ENCODE results near the gene SLC27A6. TPM values are rescaled to one million over a fixed set of nuclear protein-coding genes. Genes with fewer than 3 reads are reported as not detected.

The SLC27A6 gene
- total RNA-seq, 1 experiment from 2014 or later = 7.9 TPM

DNA sequence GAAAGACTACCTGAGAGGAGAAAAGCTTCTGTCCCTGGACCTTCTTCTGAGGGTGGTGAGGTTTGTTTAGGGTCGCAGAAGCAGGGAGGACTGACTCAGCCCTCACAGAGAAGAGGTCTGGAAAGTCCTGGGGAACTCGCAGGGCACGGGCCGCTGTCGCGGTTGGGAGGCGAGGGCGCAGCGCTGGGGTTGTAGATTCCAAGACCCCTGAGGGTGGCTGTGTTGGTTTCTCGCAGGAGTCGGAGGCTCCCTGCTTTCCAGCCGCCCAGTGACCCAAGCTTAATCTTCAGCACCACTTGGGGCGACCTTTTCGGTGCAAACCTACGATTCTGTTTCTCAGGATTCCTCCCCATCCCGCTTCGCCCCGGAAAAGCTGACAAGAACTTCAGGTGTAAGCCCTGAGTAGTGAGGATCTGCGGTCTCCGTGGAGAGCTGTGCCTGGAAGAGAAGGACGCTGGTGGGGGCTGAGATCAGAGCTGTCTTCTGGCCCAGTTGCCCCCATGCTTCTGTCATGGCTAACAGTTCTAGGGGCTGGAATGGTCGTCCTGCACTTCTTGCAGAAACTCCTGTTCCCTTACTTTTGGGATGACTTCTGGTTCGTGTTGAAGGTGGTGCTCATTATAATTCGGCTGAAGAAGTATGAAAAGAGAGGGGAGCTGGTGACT, 482 bp downstream of the SLC27A6 start:
- ATAC-seq = peak; percentile 21
- RAD21 ChIA-PET (ENCODE audit: low non-redundant PET in 1 of 2, low total read pairs in 2 of 2, uncharacterized antibody in 2 of 2, unreplicated experiment in 2 of 2) = no interaction called here
- BruUV-seq (replicated peaks) = TSS peak; percentile 64

DNA sequence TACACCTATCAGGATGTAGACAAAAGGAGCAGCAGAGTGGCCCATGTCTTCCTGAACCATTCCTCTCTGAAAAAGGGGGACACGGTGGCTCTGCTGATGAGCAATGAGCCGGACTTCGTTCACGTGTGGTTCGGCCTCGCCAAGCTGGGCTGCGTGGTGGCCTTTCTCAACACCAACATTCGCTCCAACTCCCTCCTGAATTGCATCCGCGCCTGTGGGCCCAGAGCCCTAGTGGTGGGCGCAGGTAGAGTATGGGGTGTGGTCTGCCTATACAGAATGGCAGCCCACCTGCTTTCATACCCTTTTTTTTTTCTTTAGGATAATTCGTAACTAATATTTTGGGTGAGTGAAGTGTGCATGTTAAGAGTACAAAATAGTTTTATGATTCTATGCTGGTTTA, 1.1 kb downstream of the SLC27A6 start:
- intact Hi-C loops (cut with micrococcal nuclease) = no loop called here
- no peak overlapping the region for H3K4me2 ChIP-seq (ENCODE audit: low read length)
- ChIA-PET POLR2A (interaction anchor here (2.4 kb wide), 1 partner anchor 128 kb away, joined by 5 read pairs; the partner anchor contains the start of gene ISOC1), RAD21 (ENCODE audit: low non-redundant PET in 1 of 2, low total read pairs in 2 of 2, uncharacterized antibody in 2 of 2, unreplicated experiment in 2 of 2) (no interaction called here), CTCF (no interaction called here)
- no peak for ATAC-seq
- TF ChIP-seq EGR1 (IDR thresholded peaks at IDR 0.05; ENCODE audit: low read depth) (no peak), CTCF (IDR thresholded peaks at IDR 0.05 in 2 of 3, conservative IDR thresholded peaks at IDR 0.05 in 1 of 3; ENCODE audit: borderline replicate concordance in 1 of 3, insufficient read depth in 1 of 3, low read depth in 2 of 3, low read length in 2 of 3) (peak in 2 of 3 experiments; percentile 32 to 36; a peak in 2 of 6 replicates)
- H3K27me3 ChIP-seq (ENCODE audit: insufficient read depth, low read length) = no peaks in the 10 kb centered on the region
- H3K36me3 ChIP-seq (ENCODE audit: control insufficient read depth in 1 of 2, insufficient read depth in 2 of 2, low read length in 2 of 2) = no peaks in the 10 kb centered on the region
- no peaks in the 10 kb centered on the region for H3K79me2 ChIP-seq (ENCODE audit: insufficient read depth, low read length)
- peaks cover 6 to 16% of the 10 kb centered on the region in 2 experiments; a peak in 3 of 4 replicates for H3K4me1 ChIP-seq (ENCODE audit: control insufficient read depth in 1 of 2, insufficient read depth in 2 of 2, low read length in 2 of 2)
- no peak overlapping the region for H3K27ac ChIP-seq (ENCODE audit: low read depth, low read length)
- H3K9me2 ChIP-seq (ENCODE audit: insufficient read depth) = no peaks in the 10 kb centered on the region
- DNase-seq (ENCODE audit: low read depth, low spot score) = no peak
- BruUV-seq (replicated peaks) = no TSS peak
- H2AFZ ChIP-seq (ENCODE audit: low read depth, low read length, poor library complexity, severe bottlenecking) = no peak overlapping the region
- no peaks in the 10 kb centered on the region for H3K9me3 ChIP-seq (ENCODE audit: control insufficient read depth in 1 of 2, insufficient read depth in 1 of 2, low read depth in 1 of 2, low read length in 2 of 2)
- no peaks in the 10 kb centered on the region for H4K20me1 ChIP-seq (ENCODE audit: insufficient read depth)
- H3K4me3 ChIP-seq (replicated peaks in 1 of 2; ENCODE audit: low read depth in 1 of 2, low read length in 2 of 2) = no peak overlapping the region
- no peak overlapping the region for H3K9ac ChIP-seq (ENCODE audit: low read length)

More for the DNA sequence above, 482 bp downstream of the SLC27A6 start:
- H3K9ac ChIP-seq (ENCODE audit: low read length) = peak overlapping the region; percentile 61
- no peaks in the 10 kb centered on the region for H3K9me2 ChIP-seq (ENCODE audit: insufficient read depth)
- no peaks in the 10 kb centered on the region for H3K36me3 ChIP-seq (ENCODE audit: control insufficient read depth in 1 of 2, insufficient read depth in 2 of 2, low read length in 2 of 2)
- H3K27ac ChIP-seq (ENCODE audit: low read depth, low read length) = no peak overlapping the region
- H3K4me1 ChIP-seq (ENCODE audit: control insufficient read depth in 1 of 2, insufficient read depth in 2 of 2, low read length in 2 of 2) = peaks cover 6 to 16% of the 10 kb centered on the region in 2 experiments; a peak in 3 of 4 replicates
- H3K9me3 ChIP-seq (ENCODE audit: control insufficient read depth in 1 of 2, insufficient read depth in 1 of 2, low read depth in 1 of 2, low read length in 2 of 2) = no peaks in the 10 kb centered on the region
- intact Hi-C loops (cut with micrococcal nuclease) = no loop called here
- POLR2A ChIA-PET = interaction anchor here (2.4 kb wide), 1 partner anchor 129 kb away, joined by 5 read pairs; the partner anchor contains the start of gene ISOC1
- H2AFZ ChIP-seq (ENCODE audit: low read depth, low read length, poor library complexity, severe bottlenecking) = no peak overlapping the region
- H3K4me2 ChIP-seq (ENCODE audit: low read length) = peak overlapping the region; percentile 97
- no peaks in the 10 kb centered on the region for H3K79me2 ChIP-seq (ENCODE audit: insufficient read depth, low read length)
- H4K20me1 ChIP-seq (ENCODE audit: insufficient read depth) = no peaks in the 10 kb centered on the region
- CTCF ChIA-PET = no interaction called here
- no peaks in the 10 kb centered on the region for H3K27me3 ChIP-seq (ENCODE audit: insufficient read depth, low read length)
- H3K4me3 ChIP-seq (replicated peaks in 1 of 2; ENCODE audit: low read depth in 1 of 2, low read length in 2 of 2) = peak overlapping the region; percentile 58 to 72
- TF ChIP-seq POLR2A (IDR thresholded peaks at IDR 0.05; ENCODE audit: borderline replicate concordance, extremely low read depth, insufficient read depth, insufficient read length) = no peak
- no peak for DNase-seq (ENCODE audit: low read depth, low spot score)
